Testis (tissue), 3 donors: ENCODE data around the gene ABCC12. TPM values are rescaled to one million over a fixed set of nuclear protein-coding genes. Genes with fewer than 3 reads are reported as not detected.

Experiments used
- DNase-seq: peaks from one replicate; pipeline ENCODE4 v3.0.0-alpha.2; 2019
- H3K27ac ChIP-seq, 2 donors: fragments of 200-600 bp; sonication (generic); one replicate each; pipeline ENCODE4 v1.5.1; 2019
- H3K27me3 ChIP-seq: fragments of 200-600 bp; sonication (generic); one replicate; pipeline ENCODE4 v1.5.1; 2019
- H3K36me3 ChIP-seq: fragments of 200-600 bp; sonication (generic); one replicate; pipeline ENCODE4 v1.5.1; 2017; ENCODE audit warnings: low read depth; ENCODE audit errors: missing control alignments
- H3K4me1 ChIP-seq: fragments of 200-600 bp; sonication (generic); one replicate; pipeline ENCODE4 v1.5.1; 2019
- H3K4me3 ChIP-seq, 2 donors: fragments of 200-600 bp; sonication (generic); one replicate each; pipeline ENCODE4 v1.5.1; 2017 to 2019
- H3K9me3 ChIP-seq: fragments of 200-600 bp; sonication (generic); one replicate; pipeline ENCODE4 v1.5.1; 2017
- POLR2A ChIP-seq: fragments of 450-650 bp; IDR thresholded peaks from one replicate; pipeline ENCODE4 v1.6.1; 2017; ENCODE audit warnings: antibody characterized with exemption, mild to moderate bottlenecking, moderate library complexity
- WGBS, 2 donors: methylation state at CpG; one replicate each; pipeline ENCODE4 v1.1.5; 2018; 5-methylcytosine and 5-hydroxymethylcytosine counted together
- intact Hi-C: fragments of 100-400 bp; cut with DNase I; formaldehyde crosslinking; loops from one replicate; pipeline ENCODE4 v1.15.1; 2023; ENCODE audit warnings: low total_unique reads
- polyA plus RNA-seq: library from polyadenylated mRNA; stranded (reverse); fragments of 350-450 nt; fragmentation: Illumina TruSeq; extraction: RNeasy Lipid Tissue Mini Kit (QIAGEN cat#74804); gene quantifications from one replicate; pipeline ENCODE4 v1.2.3, GENCODE V29; 2014; ENCODE audit warnings: low read depth, low replicate concordance; ENCODE audit not compliant: insufficient read depth
- total RNA-seq, 2 donors: library from RNA; depleted of rRNA; stranded (reverse); fragments of >200 nt; gene quantifications; one replicate each; pipeline ENCODE4 v1.2.3, GENCODE V29; 2016
- TF ChIP-seq, protein P1 (sequence below), 3 experiments: fragments of 450-650 bp in 2 of 3; fragments of 200-600 bp in 1 of 3; sonication (generic) in 1 of 3; IDR thresholded peaks; one replicate each; pipeline ENCODE4 v1.5.1; 2016 to 2019; ENCODE audit warnings: antibody characterized with exemption in 3 of 3, mild to moderate bottlenecking in 2 of 3, moderate library complexity in 1 of 3

ABCC12 gene
- total and polyA plus RNA-seq, 3 donors from 2014 or later = 14.2 to 24.6 (median 18.3) TPM

DNA sequence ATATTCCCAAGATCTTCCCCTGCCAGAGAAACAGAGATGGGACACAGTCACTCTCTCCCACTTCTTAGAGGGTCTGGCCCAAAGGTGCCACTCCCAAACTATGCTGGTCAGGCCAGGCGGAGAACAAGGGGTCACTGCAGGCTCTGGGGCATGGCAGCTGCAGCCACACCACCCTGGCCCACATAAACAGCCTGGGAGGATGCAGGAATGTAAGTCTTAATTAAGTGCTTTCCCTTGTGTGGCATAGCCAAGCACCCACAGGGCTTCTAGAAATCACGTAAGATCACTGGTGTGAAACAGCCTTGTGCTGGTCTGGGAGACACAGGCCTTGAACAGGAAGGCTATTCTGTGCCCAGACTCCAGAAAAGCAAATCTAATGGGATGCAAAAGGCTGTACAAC is 31.5 kb downstream of the ABCC12 start:
- no peak for DNase-seq
- intact Hi-C loops = no loop called here
- 94 to 100% methylated on average over 2 of the region's 2 CpGs for WGBS, 2 donors
- Histone ChIP-seq H3K4me3 (no peak overlapping the region), H3K4me1 (no peaks in the 10 kb centered on the region), H3K27ac (no peak overlapping the region), H3K36me3 (no peaks in the 10 kb centered on the region), H3K9me3 (no peaks in the 10 kb centered on the region), H3K27me3 (no peaks in the 10 kb centered on the region)
- TF ChIP-seq, protein P1, sequence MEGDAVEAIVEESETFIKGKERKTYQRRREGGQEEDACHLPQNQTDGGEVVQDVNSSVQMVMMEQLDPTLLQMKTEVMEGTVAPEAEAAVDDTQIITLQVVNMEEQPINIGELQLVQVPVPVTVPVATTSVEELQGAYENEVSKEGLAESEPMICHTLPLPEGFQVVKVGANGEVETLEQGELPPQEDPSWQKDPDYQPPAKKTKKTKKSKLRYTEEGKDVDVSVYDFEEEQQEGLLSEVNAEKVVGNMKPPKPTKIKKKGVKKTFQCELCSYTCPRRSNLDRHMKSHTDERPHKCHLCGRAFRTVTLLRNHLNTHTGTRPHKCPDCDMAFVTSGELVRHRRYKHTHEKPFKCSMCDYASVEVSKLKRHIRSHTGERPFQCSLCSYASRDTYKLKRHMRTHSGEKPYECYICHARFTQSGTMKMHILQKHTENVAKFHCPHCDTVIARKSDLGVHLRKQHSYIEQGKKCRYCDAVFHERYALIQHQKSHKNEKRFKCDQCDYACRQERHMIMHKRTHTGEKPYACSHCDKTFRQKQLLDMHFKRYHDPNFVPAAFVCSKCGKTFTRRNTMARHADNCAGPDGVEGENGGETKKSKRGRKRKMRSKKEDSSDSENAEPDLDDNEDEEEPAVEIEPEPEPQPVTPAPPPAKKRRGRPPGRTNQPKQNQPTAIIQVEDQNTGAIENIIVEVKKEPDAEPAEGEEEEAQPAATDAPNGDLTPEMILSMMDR (IDR thresholded peaks at IDR 0.05) = no peak
- TF ChIP-seq POLR2A = no peak

DNA sequence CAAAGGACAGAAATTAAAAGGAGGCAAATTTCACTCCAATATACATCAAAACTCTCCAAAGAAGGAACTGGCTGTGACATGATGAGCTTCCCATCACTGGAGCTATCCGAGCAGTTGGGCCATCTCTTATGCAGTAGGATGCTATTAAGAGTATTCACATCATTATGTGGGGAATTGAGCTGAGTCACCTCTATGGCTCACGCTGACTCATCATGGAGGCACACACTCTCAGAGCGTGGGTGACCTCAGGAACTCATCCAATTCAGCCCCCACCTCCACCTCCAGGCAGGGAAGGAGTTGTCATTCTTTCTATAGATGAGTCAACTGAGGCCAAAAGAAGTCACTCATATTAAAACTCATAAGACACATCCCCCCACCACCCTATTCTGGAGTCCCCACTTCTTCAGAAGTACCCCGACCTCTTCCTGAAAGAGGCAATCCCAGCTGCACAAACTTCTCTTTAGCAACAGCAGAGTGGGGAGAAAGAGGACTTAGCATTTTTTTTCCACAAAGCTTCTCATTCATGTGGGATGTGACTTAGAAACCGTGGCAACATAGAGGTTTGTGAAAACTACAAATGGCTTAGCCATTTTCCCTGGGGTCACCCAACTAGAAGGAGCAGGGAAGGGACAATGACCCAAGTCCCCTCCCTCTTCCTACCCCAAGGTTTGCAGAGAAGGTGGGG is 32.5 kb downstream of the ABCC12 start:
- TF ChIP-seq, protein P1 (IDR thresholded peaks at IDR 0.05) = no peak
- no peak for TF ChIP-seq POLR2A
- H3K36me3 ChIP-seq = no peaks in the 10 kb centered on the region
- no peaks in the 10 kb centered on the region for H3K9me3 ChIP-seq
- H3K4me1 ChIP-seq = no peaks in the 10 kb centered on the region
- WGBS, 2 donors = 75 to 84% methylated on average over 4 to 5 of the region's 5 CpGs
- intact Hi-C loops = no loop called here
- no peak overlapping the region for H3K27ac ChIP-seq
- H3K4me3 ChIP-seq = no peak overlapping the region
- no peak for DNase-seq
- H3K27me3 ChIP-seq = no peaks in the 10 kb centered on the region

DNA sequence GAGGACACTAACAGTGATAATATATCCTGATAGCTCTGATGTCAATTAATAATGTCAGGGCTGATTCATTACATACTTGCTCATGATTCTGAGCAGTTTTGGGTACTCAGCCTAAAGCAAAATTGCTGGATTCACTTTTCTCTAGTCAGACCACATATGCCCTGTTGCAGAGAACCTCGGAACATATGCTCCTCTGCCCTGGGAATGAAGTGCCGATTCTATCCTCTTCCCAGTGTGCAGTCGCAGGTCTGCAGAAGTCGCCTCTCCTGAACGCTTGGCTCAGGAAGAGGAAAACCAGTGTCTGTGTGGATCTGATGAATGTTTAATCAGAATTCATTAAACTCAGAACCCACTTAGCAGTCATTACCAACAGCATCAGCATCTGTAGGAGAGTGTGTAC is 34.5 kb downstream of the ABCC12 start:
- Histone ChIP-seq H3K27me3 (no peaks in the 10 kb centered on the region), H3K4me3 (no peak overlapping the region), H3K9me3 (no peaks in the 10 kb centered on the region), H3K27ac (no peak overlapping the region), H3K4me1 (no peaks in the 10 kb centered on the region), H3K36me3 (no peaks in the 10 kb centered on the region)
- TF ChIP-seq, protein P1 (IDR thresholded peaks at IDR 0.05) = no peak
- no peak for TF ChIP-seq POLR2A
- DNase-seq = no peak
- intact Hi-C loops = no loop called here
- 88 to 96% methylated on average over 5 of the region's 5 CpGs for WGBS, 2 donors

DNA sequence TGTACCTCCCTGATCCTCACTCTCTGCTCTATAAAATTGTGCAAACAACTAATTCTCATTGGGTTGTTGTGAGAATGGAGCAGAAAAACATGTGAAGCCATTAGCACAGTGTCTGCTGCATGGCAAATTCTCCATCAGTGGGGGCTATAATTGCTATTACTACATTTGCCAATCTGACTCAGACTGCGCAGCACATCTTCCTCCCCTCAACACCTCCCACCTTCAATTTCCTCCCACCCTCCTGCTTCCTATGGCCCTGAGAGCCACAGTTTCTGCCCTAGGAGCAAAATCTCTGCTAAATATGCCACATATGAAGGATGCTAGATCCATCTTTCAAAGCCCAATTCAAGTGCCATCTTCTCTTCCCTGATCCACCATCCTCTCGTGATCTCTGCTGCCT is 37.0 kb downstream of the ABCC12 start:
- no peak overlapping the region for H3K4me3 ChIP-seq
- 82 to 88% methylated on average over 2 of the region's 2 CpGs for WGBS, 2 donors
- intact Hi-C loops = no loop called here
- no peaks in the 10 kb centered on the region for H3K9me3 ChIP-seq
- no peak for TF ChIP-seq POLR2A
- TF ChIP-seq, protein P1 (IDR thresholded peaks at IDR 0.05) = no peak
- no peaks in the 10 kb centered on the region for H3K4me1 ChIP-seq
- H3K36me3 ChIP-seq = no peaks in the 10 kb centered on the region
- DNase-seq = no peak
- no peaks in the 10 kb centered on the region for H3K27me3 ChIP-seq
- no peak overlapping the region for H3K27ac ChIP-seq
